K562 (cell line): ENCODE results near the gene SELENOF. TPM values are rescaled to one million over a fixed set of nuclear protein-coding genes. Genes with fewer than 3 reads are reported as not detected.

Source experiments
- ATAC-seq: fragments of 200-7000 bp; cut with Tn5 transposase; 3 replicates; pipeline ENCODE4 v1.9.1; 2020; ENCODE audit warnings: moderate library complexity
- BruUV-seq: library from RNA; stranded (reverse); fragments of 400-500 nt; replicated peaks from 2 replicates; lab custom pipeline; 2021; lab: Mats Ljungman, UMichigan
- CTCF ChIA-PET: fragments of 300-600 bp; formaldehyde crosslinking; extraction: SDS; loops from one replicate; lab custom pipeline; 2021; ENCODE audit warnings: low intra/inter-chr PET ratio; lab: Yijun Ruan, JAX
- POLR2A ChIA-PET: fragments of 300-600, 350-650 bp; sonication (Branson Sonifier 250); formaldehyde crosslinking; extraction: SDS; loops from one replicate; lab custom pipeline; 2021; ENCODE audit warnings: antibody characterized with exemption, inconsistent platforms; lab: Yijun Ruan, JAX
- DNase-seq, 4 experiments: peaks; one replicate each; pipeline versions ENCODE4 v3.0.0 to v3.0.0-alpha.2; 2011 to 2018; ENCODE audit warnings: low spot score in 3 of 4, mixed read lengths in 3 of 4; ENCODE audit errors: extremely low read depth in 1 of 4
- FAIRE-seq: peaks from 2 replicates; lab custom pipeline; 2011; peaks lifted over from hg19 to GRCh38; lab: Jason Lieb, UNC
- H2AFZ ChIP-seq: 2 replicates; pipeline ENCODE4 v1.6.0; 2011; ENCODE audit warnings: low read depth, low read length, control low read depth, inconsistent platforms
- H3K27ac ChIP-seq: fragments of 200-600 bp; 3 replicates; pipeline ENCODE4 v1.8.0; 2011; ENCODE audit warnings: low read depth, mild to moderate bottlenecking, control low read depth, inconsistent platforms, low read length, moderate library complexity, mixed read lengths; ENCODE audit errors: extremely low read depth
- H3K27me3 ChIP-seq, 2 experiments: fragments of 300-600 bp in 1 of 2; 2 replicates in 1 of 2; 3 replicates in 1 of 2; pipeline versions ENCODE4 v1.6.0 to v1.8.0; 2011; ENCODE audit warnings: inconsistent platforms in 2 of 2, low read length in 2 of 2, mild to moderate bottlenecking in 1 of 2, mixed read lengths in 1 of 2, moderate library complexity in 1 of 2; ENCODE audit not compliant: control insufficient read depth in 2 of 2, insufficient read depth in 2 of 2
- H3K36me3 ChIP-seq: fragments of 300-600 bp; 3 replicates; pipeline ENCODE4 v1.8.0; 2011; ENCODE audit warnings: mild to moderate bottlenecking, low read length, inconsistent platforms; ENCODE audit not compliant: control insufficient read depth, insufficient read depth
- H3K4me1 ChIP-seq, 2 experiments: fragments of 200-600 bp in 1 of 2; replicated peaks in 1 of 2; 2 replicates in 1 of 2; 3 replicates in 1 of 2; pipeline versions ENCODE4 v1.5.1 to v1.8.0; 2011; ENCODE audit warnings: inconsistent platforms in 2 of 2, low read length in 2 of 2, mild to moderate bottlenecking in 1 of 2, mixed read lengths in 1 of 2, moderate library complexity in 1 of 2; ENCODE audit not compliant: control insufficient read depth in 2 of 2, insufficient read depth in 2 of 2
- H3K4me2 ChIP-seq: 2 replicates; pipeline ENCODE4 v1.6.1; 2011; ENCODE audit warnings: low read length, control low read depth, inconsistent platforms, mixed read lengths; ENCODE audit not compliant: insufficient read depth
- H3K4me3 ChIP-seq: fragments of 200-600 bp; sonication (generic), shearing (Covaris generic); 2 replicates; pipeline ENCODE4 v1.5.1; 2016; ENCODE audit warnings: control low read depth, inconsistent platforms
- H3K79me2 ChIP-seq: fragments of 200-600 bp; 3 replicates; pipeline ENCODE4 v1.8.0; 2011; ENCODE audit warnings: low read length, inconsistent platforms; ENCODE audit not compliant: control insufficient read depth, insufficient read depth
- H3K9ac ChIP-seq, 2 experiments: 2 replicates each; pipeline versions ENCODE4 v1.6.0 to v1.6.1; 2011; ENCODE audit warnings: low read depth in 2 of 2, low read length in 2 of 2, control low read depth in 1 of 2, inconsistent platforms in 1 of 2, mild to moderate bottlenecking in 1 of 2, mixed read lengths in 1 of 2; ENCODE audit not compliant: insufficient read depth in 1 of 2
- H3K9me1 ChIP-seq: one replicate; pipeline ENCODE4 v1.6.0; 2011; ENCODE audit warnings: inconsistent platforms, mild to moderate bottlenecking, low read length, moderate library complexity; ENCODE audit not compliant: control insufficient read depth, insufficient read depth
- H3K9me3 ChIP-seq: replicated peaks from 2 replicates; pipeline ENCODE4 v1.5.1; 2011; ENCODE audit warnings: low read depth, low read length, inconsistent platforms; ENCODE audit not compliant: control insufficient read depth, insufficient read depth
- H4K20me1 ChIP-seq: replicated peaks from 2 replicates; pipeline ENCODE4 v1.6.1; 2011; ENCODE audit warnings: low read length, inconsistent platforms, mixed read lengths; ENCODE audit not compliant: control insufficient read depth, insufficient read depth
- CREB3 ChIP-seq: fragments of 450-650 bp; conservative IDR thresholded peaks from 2 replicates; pipeline ENCODE4 v1.6.1; 2016; ENCODE audit warnings: missing genetic modification characterization, low read depth, mild to moderate bottlenecking, missing compliant biosample characterization, moderate library complexity
- DPF2 ChIP-seq: fragments of 450-650 bp; IDR thresholded peaks from 2 replicates; pipeline ENCODE4 v1.6.1; 2016
- ETV1 ChIP-seq: fragments of 450-650 bp; conservative IDR thresholded peaks from 2 replicates; pipeline ENCODE4 v1.6.1; 2016; ENCODE audit warnings: missing genetic modification characterization, control low read depth, low read depth, missing compliant biosample characterization
- MEIS2 ChIP-seq: fragments of 450-650 bp; IDR thresholded peaks from 2 replicates; pipeline ENCODE4 v1.6.1; 2014; ENCODE audit warnings: mild to moderate bottlenecking; ENCODE audit not compliant: partially characterized antibody
- NCOA1 ChIP-seq: fragments of 450-650 bp; IDR thresholded peaks from 2 replicates; pipeline ENCODE4 v1.6.1; 2016; ENCODE audit warnings: low read depth
- NFIC ChIP-seq: fragments of 450-650 bp; IDR thresholded peaks from 2 replicates; pipeline ENCODE4 v1.6.1; 2017; ENCODE audit warnings: mild to moderate bottlenecking, inconsistent platforms
- NONO ChIP-seq, 2 experiments: fragments of 200-400 bp in 1 of 2; fragments of 450-650 bp in 1 of 2; formaldehyde crosslinking in 1 of 2; IDR thresholded peaks; 2 replicates each; pipeline ENCODE4 v1.6.1; 2017; ENCODE audit warnings: low read depth in 2 of 2, mild to moderate bottlenecking in 2 of 2, moderate library complexity in 2 of 2, low read length in 1 of 2
- PKNOX1 ChIP-seq: fragments of 450-650 bp; IDR thresholded peaks from 2 replicates; pipeline ENCODE4 v1.6.1; 2016
- TAF9B ChIP-seq: fragments of 450-650 bp; IDR thresholded peaks from 2 replicates; pipeline ENCODE4 v1.6.1; 2018; ENCODE audit warnings: mild to moderate bottlenecking; ENCODE audit not compliant: partially characterized antibody
- ZNF668 ChIP-seq: fragments of 250-450 bp; sonication (Bioruptor Pico); IDR thresholded peaks from 2 replicates; pipeline ENCODE4 v1.8.0; 2022; ENCODE audit warnings: mild to moderate bottlenecking, inconsistent platforms
- WGBS: fragments of 100-300 bp; shearing (Covaris generic); methylation state at CpG from one replicate; pipeline ENCODE4 v1.1.6; 2016; ENCODE audit warnings: low coverage, mixed read lengths; ENCODE audit not compliant: insufficient coverage; ENCODE audit errors: missing lambda C conversion rate; 5-methylcytosine and 5-hydroxymethylcytosine counted together
- in situ Hi-C: fragments of 300-500 bp; cut with MboI; formaldehyde crosslinking; loops from 4 replicates; pipeline ENCODE4 v1.15.0; 2018; ENCODE audit warnings: inconsistent platforms, mixed read lengths
- intact Hi-C: fragments of 100-400 bp; cut with micrococcal nuclease; formaldehyde crosslinking; loops from 2 replicates; pipeline ENCODE4 v1.14.2; 2022
- polyA plus RNA-seq, 8 experiments: library from polyadenylated mRNA; depleted of rRNA in 4 of 8; stranded (reverse) in 5 of 8; unstranded in 3 of 8; fragments of >200 nt; fragmentation: Nextera tagmentation in 2 of 8; fragmentation: Illumina TruSeq in 1 of 8; extraction: Ambion mirVana in 2 of 8; extraction: Trizol in 1 of 8; gene quantifications; 2 replicates each; pipeline versions ENCODE4 v1.2.1 to v1.2.3, GENCODE V29; 2011 to 2014; ENCODE audit warnings: inconsistent platforms in 1 of 8, missing spikeins in 1 of 8
- total RNA-seq, 7 experiments: library from RNA; depleted of rRNA in 6 of 7; stranded (reverse); fragments of >200 nt in 6 of 7; fragmentation: Illumina TruSeq in 2 of 7; extraction: Trizol in 2 of 7; gene quantifications; 2 replicates each; pipeline versions ENCODE4 v1.2.1 to v1.2.3, GENCODE V29; 2011 to 2021; ENCODE audit warnings: low replicate concordance in 1 of 7
- TF ChIP-seq, protein P1 (sequence below): fragments of 250-450 bp; sonication (Bioruptor Pico); IDR thresholded peaks from 2 replicates; pipeline ENCODE4 v1.8.0; 2022; ENCODE audit warnings: inconsistent platforms

SELENOF gene
- total and polyA plus RNA-seq, 9 of the 15 experiments (the other 6 are each of a cell fraction or from before 2014, with no cell fraction given), result 115 to 394 (median 215) TPM

GRCh38 chr1:86938855-86939254 is 24.9 kb upstream of the SELENOF start:
- Histone ChIP-seq H3K9ac (peak overlapping the region in 1 of 2 experiments; percentile 31; a peak in 2 of 4 replicates), H3K79me2 (peaks cover 98% of the 10 kb centered on the region), H3K4me3 (no peak overlapping the region), H4K20me1 (no peaks in the 10 kb centered on the region), H3K4me1 (peaks cover 14 to 18% of the 10 kb centered on the region in 2 experiments), H3K9me1 (no peaks in the 10 kb centered on the region), H3K4me2 (peak overlapping the region; percentile 64; the same call in 1 of the 2 replicates), H3K27ac (peak overlapping the region; percentile 64; the same call in 2 of the 3 replicates), H3K36me3 (no peaks in the 10 kb centered on the region), H3K27me3 (no peaks in the 10 kb centered on the region), H2AFZ (peak overlapping the region; percentile 68; the same call in 1 of the 2 replicates), H3K9me3 (no peaks in the 10 kb centered on the region)
- ATAC-seq, result no peak
- no peak for FAIRE-seq
- intact Hi-C loops, result no loop called here
- ChIA-PET CTCF (no interaction called here), POLR2A (interaction anchor here (1.0 to 1.1 kb wide), 2 partner anchors 11 to 23 kb away, joined by 3 to 4 read pairs; no protein-coding TSS in a partner anchor)
- no peak for DNase-seq
- BruUV-seq, result no TSS peak
- in situ Hi-C loops, result no loop called here
- WGBS, result 59% methylated on average over 2 of the region's 2 CpGs
- TF ChIP-seq TAF9B (peak; percentile 10), ETV1 (tag) (no peak)

- TF ChIP-seq ZNF668, result no peak
- TF ChIP-seq DPF2, result peak; percentile 54
- TF ChIP-seq, protein P1, sequence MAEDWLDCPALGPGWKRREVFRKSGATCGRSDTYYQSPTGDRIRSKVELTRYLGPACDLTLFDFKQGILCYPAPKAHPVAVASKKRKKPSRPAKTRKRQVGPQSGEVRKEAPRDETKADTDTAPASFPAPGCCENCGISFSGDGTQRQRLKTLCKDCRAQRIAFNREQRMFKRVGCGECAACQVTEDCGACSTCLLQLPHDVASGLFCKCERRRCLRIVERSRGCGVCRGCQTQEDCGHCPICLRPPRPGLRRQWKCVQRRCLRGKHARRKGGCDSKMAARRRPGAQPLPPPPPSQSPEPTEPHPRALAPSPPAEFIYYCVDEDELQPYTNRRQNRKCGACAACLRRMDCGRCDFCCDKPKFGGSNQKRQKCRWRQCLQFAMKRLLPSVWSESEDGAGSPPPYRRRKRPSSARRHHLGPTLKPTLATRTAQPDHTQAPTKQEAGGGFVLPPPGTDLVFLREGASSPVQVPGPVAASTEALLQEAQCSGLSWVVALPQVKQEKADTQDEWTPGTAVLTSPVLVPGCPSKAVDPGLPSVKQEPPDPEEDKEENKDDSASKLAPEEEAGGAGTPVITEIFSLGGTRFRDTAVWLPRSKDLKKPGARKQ, result no peak
- no peak for TF ChIP-seq NCOA1
- 0 out of 4 replicates have a peak, but pooled peaks of 1 of the 2 experiments have one; percentile 35 for TF ChIP-seq NONO (IDR thresholded peaks at IDR 0.05; ENCODE audit: low read depth in 2 of 2, low read length in 1 of 2)
- TF ChIP-seq NFIC, result peak; percentile 43; the same call in 1 of the 2 replicates
- TF ChIP-seq MEIS2, result peak; percentile 16
- TF ChIP-seq CREB3, result no peak
- 0 out of 2 replicates have a peak, but pooled peaks have one; percentile 29 for TF ChIP-seq PKNOX1
- H3K4me1 ChIP-seq, result peaks cover 14 to 17% of the 10 kb centered on the region in 2 experiments
- FAIRE-seq (no peak), ATAC-seq (no peak), DNase-seq (no peak)
- no peaks in the 10 kb centered on the region for H3K36me3 ChIP-seq
- H3K79me2 ChIP-seq, result peaks cover 99% of the 10 kb centered on the region
- no peak overlapping the region for H3K4me3 ChIP-seq
- no peaks in the 10 kb centered on the region for H3K9me1 ChIP-seq
- H4K20me1 ChIP-seq, result no peaks in the 10 kb centered on the region
- POLR2A ChIA-PET, result interaction anchor here (1.2 kb wide), 1 partner anchor 23 kb away, joined by 3 read pairs; no protein-coding TSS in a partner anchor
- CTCF ChIA-PET, result no interaction called here
- no TSS peak for BruUV-seq
- no peaks in the 10 kb centered on the region for H3K9me3 ChIP-seq
- in situ Hi-C loops (no loop called here), intact Hi-C loops (no loop called here)
- H3K9ac ChIP-seq, result peak overlapping the region in 1 of 2 experiments; percentile 31; a peak in 1 of 4 replicates
- WGBS, result 8% methylated on average over 1 of the region's 1 CpG
- no peaks in the 10 kb centered on the region for H3K27me3 ChIP-seq
- no peak overlapping the region for H3K4me2 ChIP-seq
- peak overlapping the region; percentile 64; the same call in 2 of the 3 replicates for H3K27ac ChIP-seq
- H2AFZ ChIP-seq, result no peak overlapping the region
These were observed 24.5 kb upstream of the SELENOF start for GRCh38 chr1:86938450-86938849.
